Neural progenitor cell (in vitro differentiated cells): Measurements from ENCODE around the gene JSRP1.

Experiments
- EZH2 ChIP-seq: fragments of 200-600 bp; sonication (generic); IDR thresholded peaks from 2 replicates; pipeline ENCODE4 v1.6.1; 2017; ENCODE audit warnings: antibody characterized with exemption, mild to moderate bottlenecking, moderate library complexity
- TF ChIP-seq, protein P1 (sequence below): fragments of 200-600 bp; sonication (generic); IDR thresholded peaks from 2 replicates; pipeline ENCODE4 v1.5.1; 2017; ENCODE audit warnings: antibody characterized with exemption, mild to moderate bottlenecking

DNA sequence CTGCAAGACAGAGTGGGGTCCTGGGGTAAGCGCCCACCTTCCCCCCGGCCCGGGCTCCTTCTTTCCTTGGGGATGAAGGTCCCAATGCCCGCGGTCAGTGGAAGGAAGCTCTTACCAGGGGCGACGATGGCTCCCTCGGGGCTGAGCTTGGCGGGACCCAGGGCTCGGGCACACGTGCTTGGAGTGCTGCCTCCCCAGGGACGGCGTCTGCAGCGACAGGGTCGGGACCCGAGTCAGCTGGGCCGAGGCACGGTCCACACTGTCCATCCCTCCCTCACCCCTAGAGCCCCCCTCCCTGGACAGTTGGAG, 3.5 kb downstream of the JSRP1 start:
- TF ChIP-seq, protein P1, sequence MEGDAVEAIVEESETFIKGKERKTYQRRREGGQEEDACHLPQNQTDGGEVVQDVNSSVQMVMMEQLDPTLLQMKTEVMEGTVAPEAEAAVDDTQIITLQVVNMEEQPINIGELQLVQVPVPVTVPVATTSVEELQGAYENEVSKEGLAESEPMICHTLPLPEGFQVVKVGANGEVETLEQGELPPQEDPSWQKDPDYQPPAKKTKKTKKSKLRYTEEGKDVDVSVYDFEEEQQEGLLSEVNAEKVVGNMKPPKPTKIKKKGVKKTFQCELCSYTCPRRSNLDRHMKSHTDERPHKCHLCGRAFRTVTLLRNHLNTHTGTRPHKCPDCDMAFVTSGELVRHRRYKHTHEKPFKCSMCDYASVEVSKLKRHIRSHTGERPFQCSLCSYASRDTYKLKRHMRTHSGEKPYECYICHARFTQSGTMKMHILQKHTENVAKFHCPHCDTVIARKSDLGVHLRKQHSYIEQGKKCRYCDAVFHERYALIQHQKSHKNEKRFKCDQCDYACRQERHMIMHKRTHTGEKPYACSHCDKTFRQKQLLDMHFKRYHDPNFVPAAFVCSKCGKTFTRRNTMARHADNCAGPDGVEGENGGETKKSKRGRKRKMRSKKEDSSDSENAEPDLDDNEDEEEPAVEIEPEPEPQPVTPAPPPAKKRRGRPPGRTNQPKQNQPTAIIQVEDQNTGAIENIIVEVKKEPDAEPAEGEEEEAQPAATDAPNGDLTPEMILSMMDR = no peak
- TF ChIP-seq EZH2 = no peak
